ENCODE data around the gene TENT5C. TPM values are rescaled to one million over a fixed set of nuclear protein-coding genes. Genes with fewer than 3 reads are reported as not detected.

Gene TENT5C
- polyA plus RNA-seq, 1 donor (not counting 4 experiments of a cell fraction or from before 2014, with no cell fraction given) = 0.13 TPM

DNA sequence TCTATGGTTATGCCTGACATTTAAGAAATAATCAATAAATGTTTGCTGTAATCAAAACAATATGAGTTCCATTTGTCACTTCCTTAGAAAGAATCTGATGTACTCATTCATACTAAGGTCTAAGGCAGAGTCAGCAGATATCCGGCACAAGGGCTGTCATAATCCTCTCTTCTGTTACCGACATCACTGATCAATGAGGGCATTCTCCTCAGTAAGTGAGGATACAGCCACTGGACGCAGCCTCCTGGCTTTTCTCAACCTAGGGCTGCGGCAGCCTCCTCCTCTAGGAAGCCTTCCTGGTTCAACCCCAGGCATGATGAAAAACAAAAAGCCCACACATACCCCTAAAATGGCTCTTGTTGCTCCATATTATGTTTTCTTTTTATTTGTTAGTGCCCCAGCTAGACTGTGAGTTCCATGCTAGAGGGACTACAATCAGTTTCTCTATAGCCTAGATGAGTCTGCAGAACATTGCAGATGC is 40.7 kb upstream of the TENT5C start:
- Histone ChIP-seq H3K36me3 (ENCODE audit: control insufficient read depth in 2 of 2, extremely low read depth in 1 of 2, insufficient read depth in 2 of 2, low read length in 2 of 2) (no peaks in the 10 kb centered on the region), H4K20me1 (ENCODE audit: control insufficient read depth, extremely low read depth, insufficient read depth, low read length) (no peaks in the 10 kb centered on the region), H3K9me1 (ENCODE audit: control insufficient read depth, extremely low read depth, insufficient read depth, low read length) (no peaks in the 10 kb centered on the region), H3K27me3 (ENCODE audit: control insufficient read depth, extremely low read depth, insufficient read depth, low read length) (no peaks in the 10 kb centered on the region), H3K27ac (ENCODE audit: control insufficient read depth, insufficient read depth, low read length) (no peak overlapping the region), H3K4me2 (ENCODE audit: control insufficient read depth, extremely low read depth, insufficient read depth, low read depth, low read length) (no peak overlapping the region), H3K79me2 (ENCODE audit: control insufficient read depth, insufficient read depth, low read length) (no peaks in the 10 kb centered on the region), H3K9me3 (ENCODE audit: control insufficient read depth, low read depth, low read length) (no peaks in the 10 kb centered on the region), H3K9ac (ENCODE audit: control insufficient read depth, extremely low read depth, insufficient read depth, low read length) (no peak overlapping the region), H2AFZ (ENCODE audit: control insufficient read depth, low read length) (no peak overlapping the region), H3K4me1 (ENCODE audit: control insufficient read depth, extremely low read depth, insufficient read depth, low read length) (no peaks in the 10 kb centered on the region), H3K4me3 (ENCODE audit: control insufficient read depth in 2 of 3, extremely low read depth in 1 of 3, insufficient read depth in 2 of 3, low read depth in 1 of 3, low read length in 3 of 3) (no peak overlapping the region)
- FAIRE-seq (no peak), DNase-seq (ENCODE audit: low read depth, low spot score) (no peak)
- dilution Hi-C loops (cut with MboI; ENCODE audit: extremely low pct_ligation_motif_present, low sequenced_read_pairs) = no loop called here
- TF ChIP-seq EZH2 (IDR thresholded peaks at IDR 0.05; ENCODE audit: low read length) = no peak
- TF ChIP-seq, protein P1, sequence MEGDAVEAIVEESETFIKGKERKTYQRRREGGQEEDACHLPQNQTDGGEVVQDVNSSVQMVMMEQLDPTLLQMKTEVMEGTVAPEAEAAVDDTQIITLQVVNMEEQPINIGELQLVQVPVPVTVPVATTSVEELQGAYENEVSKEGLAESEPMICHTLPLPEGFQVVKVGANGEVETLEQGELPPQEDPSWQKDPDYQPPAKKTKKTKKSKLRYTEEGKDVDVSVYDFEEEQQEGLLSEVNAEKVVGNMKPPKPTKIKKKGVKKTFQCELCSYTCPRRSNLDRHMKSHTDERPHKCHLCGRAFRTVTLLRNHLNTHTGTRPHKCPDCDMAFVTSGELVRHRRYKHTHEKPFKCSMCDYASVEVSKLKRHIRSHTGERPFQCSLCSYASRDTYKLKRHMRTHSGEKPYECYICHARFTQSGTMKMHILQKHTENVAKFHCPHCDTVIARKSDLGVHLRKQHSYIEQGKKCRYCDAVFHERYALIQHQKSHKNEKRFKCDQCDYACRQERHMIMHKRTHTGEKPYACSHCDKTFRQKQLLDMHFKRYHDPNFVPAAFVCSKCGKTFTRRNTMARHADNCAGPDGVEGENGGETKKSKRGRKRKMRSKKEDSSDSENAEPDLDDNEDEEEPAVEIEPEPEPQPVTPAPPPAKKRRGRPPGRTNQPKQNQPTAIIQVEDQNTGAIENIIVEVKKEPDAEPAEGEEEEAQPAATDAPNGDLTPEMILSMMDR (optimal IDR thresholded peaks at IDR 0.05 in 1 of 3, IDR thresholded peaks at IDR 0.05 in 1 of 3, conservative IDR thresholded peaks at IDR 0.05 in 1 of 3; ENCODE audit: extremely low read depth in 1 of 3, insufficient read depth in 2 of 3, low read length in 3 of 3) = no peak

DNA sequence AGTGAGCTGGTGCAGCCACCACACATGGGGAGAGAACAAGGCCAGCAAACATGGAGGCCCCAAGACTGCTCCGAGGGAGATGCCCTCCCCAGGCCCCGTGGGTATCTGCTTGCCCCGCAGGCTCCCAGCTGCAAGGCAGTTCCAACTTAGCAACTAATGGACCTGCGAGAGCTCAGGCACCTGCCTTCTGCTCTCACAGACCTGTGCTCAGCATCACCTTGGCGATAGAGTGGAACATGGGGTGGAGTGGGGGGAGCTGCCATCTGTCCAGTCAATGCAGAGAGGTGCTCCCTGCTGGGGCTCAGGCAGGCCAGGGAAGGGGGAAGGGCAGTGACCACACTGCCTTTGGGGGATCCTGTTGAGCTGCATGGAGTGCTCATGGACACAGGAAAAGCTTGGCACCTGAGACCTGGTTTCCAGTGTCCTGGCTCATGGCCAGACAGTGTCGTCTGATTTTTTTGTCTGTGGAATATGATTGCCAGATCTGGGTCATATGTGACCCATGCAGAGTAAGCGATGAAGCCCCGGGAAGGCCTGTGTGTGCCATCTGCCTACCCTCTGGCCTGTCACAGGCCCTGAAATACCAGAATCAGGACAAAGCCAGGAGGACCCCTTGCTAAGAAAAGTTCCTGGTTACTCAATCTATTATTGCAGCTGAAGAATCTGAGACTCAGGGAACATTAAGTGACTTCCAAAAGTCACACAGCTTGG is 39.9 kb upstream of the TENT5C start:
- H3K79me2 ChIP-seq (ENCODE audit: control insufficient read depth, insufficient read depth, low read length) = no peaks in the 10 kb centered on the region
- no peak overlapping the region for H3K4me2 ChIP-seq (ENCODE audit: control insufficient read depth, extremely low read depth, insufficient read depth, low read depth, low read length)
- H3K4me1 ChIP-seq (ENCODE audit: control insufficient read depth, extremely low read depth, insufficient read depth, low read length) = no peaks in the 10 kb centered on the region
- no peaks in the 10 kb centered on the region for H3K36me3 ChIP-seq (ENCODE audit: control insufficient read depth in 2 of 2, extremely low read depth in 1 of 2, insufficient read depth in 2 of 2, low read length in 2 of 2)
- no peak for FAIRE-seq
- H3K27ac ChIP-seq (ENCODE audit: control insufficient read depth, insufficient read depth, low read length) = no peak overlapping the region
- DNase-seq (ENCODE audit: low read depth, low spot score) = no peak
- H3K9me3 ChIP-seq (ENCODE audit: control insufficient read depth, low read depth, low read length) = no peaks in the 10 kb centered on the region
- no peak overlapping the region for H3K4me3 ChIP-seq (ENCODE audit: control insufficient read depth in 2 of 3, extremely low read depth in 1 of 3, insufficient read depth in 2 of 3, low read depth in 1 of 3, low read length in 3 of 3)
- dilution Hi-C loops (cut with MboI; ENCODE audit: extremely low pct_ligation_motif_present, low sequenced_read_pairs) = no loop called here
- H4K20me1 ChIP-seq (ENCODE audit: control insufficient read depth, extremely low read depth, insufficient read depth, low read length) = no peaks in the 10 kb centered on the region
- TF ChIP-seq EZH2 (IDR thresholded peaks at IDR 0.05; ENCODE audit: low read length) = no peak
- H3K9me1 ChIP-seq (ENCODE audit: control insufficient read depth, extremely low read depth, insufficient read depth, low read length) = no peaks in the 10 kb centered on the region
- no peaks in the 10 kb centered on the region for H3K27me3 ChIP-seq (ENCODE audit: control insufficient read depth, extremely low read depth, insufficient read depth, low read length)
- H2AFZ ChIP-seq (ENCODE audit: control insufficient read depth, low read length) = no peak overlapping the region
- no peak overlapping the region for H3K9ac ChIP-seq (ENCODE audit: control insufficient read depth, extremely low read depth, insufficient read depth, low read length)
